Body of pancreas (tissue), 4 donors: ENCODE measurements around the gene ATRX. TPM values are rescaled to one million over a fixed set of nuclear protein-coding genes. Genes with fewer than 3 reads are reported as not detected.
A peak's percentile ranks its signal among the peaks of the same experiment; 100 is the strongest.
"Not testable (repeated sequence)": the region's sequence is repeated elsewhere in the genome, so short reads cannot be mapped to it uniquely, and the experiment has no call there.

Source experiments
- ATAC-seq: fragments of 150-250 bp; one replicate; pipeline ENCODE4 v1.9.1; 2016
- DNase-seq, 4 donors: peaks; one replicate each; pipeline ENCODE4 v3.0.0-alpha.2; 2019
- H3K27ac ChIP-seq, 4 donors: fragments of 200-600 bp; sonication (generic); 1 replicate in 3 of 4; 2 replicates in 1 of 4; pipeline versions ENCODE4 v1.5.1 to v1.6.1; 2016 to 2019; ENCODE audit warnings: mild to moderate bottlenecking in 1 of 4, mixed read lengths in 1 of 4, moderate library complexity in 1 of 4
- H3K27me3 ChIP-seq, 2 donors: fragments of 200-600 bp; sonication (generic); one replicate each; pipeline ENCODE4 v1.6.0; 2016; ENCODE audit warnings: mild to moderate bottlenecking in 1 of 2
- H3K36me3 ChIP-seq, 2 donors: fragments of 200-600 bp; sonication (generic); replicated peaks in 1 of 2; 2 replicates each; pipeline ENCODE4 v1.5.1; 2016; ENCODE audit warnings: low read depth in 2 of 2; ENCODE audit not compliant: insufficient read depth in 1 of 2
- H3K4me1 ChIP-seq: fragments of 200-600 bp; sonication (generic); one replicate; pipeline ENCODE4 v1.6.0; 2016
- H3K4me3 ChIP-seq, 2 donors: fragments of 200-600 bp; sonication (generic); 1 replicate in 1 of 2; 2 replicates in 1 of 2; pipeline ENCODE4 v1.5.1; 2016 to 2019
- H3K9me3 ChIP-seq, 3 donors: fragments of 200-600 bp; sonication (generic); 1 replicate in 2 of 3; 2 replicates in 1 of 3; pipeline ENCODE4 v1.5.1; 2016
- CTCF ChIP-seq, 7 experiments: fragments of 450-650 bp in 4 of 7; fragments of 200-600 bp in 3 of 7; sonication (generic) in 3 of 7; IDR thresholded peaks; one replicate each; pipeline ENCODE4 v1.5.1; 2016 to 2019; ENCODE audit warnings: antibody characterized with exemption in 7 of 7
- POLR2A ChIP-seq, 3 donors: fragments of 450-650 bp; IDR thresholded peaks; one replicate each; pipeline ENCODE4 v1.6.1; 2016; ENCODE audit warnings: antibody characterized with exemption in 3 of 3, mild to moderate bottlenecking in 2 of 3
- WGBS, 2 donors: methylation state at CpG; one replicate each; pipeline ENCODE4 v1.1.5; 2017; 5-methylcytosine and 5-hydroxymethylcytosine counted together
- intact Hi-C: fragments of 100-400 bp; cut with DNase I; formaldehyde crosslinking; loops from one replicate; pipeline ENCODE4 v1.15.1; 2023
- total RNA-seq, 2 donors: library from RNA; depleted of rRNA; stranded (reverse); fragments of >200 nt; gene quantifications; one replicate each; pipeline ENCODE4 v1.1.0, GENCODE V29; 2016

Gene ATRX
- total RNA-seq, 2 donors from 2014 or later: 73.4 to 74.5 TPM

DNA sequence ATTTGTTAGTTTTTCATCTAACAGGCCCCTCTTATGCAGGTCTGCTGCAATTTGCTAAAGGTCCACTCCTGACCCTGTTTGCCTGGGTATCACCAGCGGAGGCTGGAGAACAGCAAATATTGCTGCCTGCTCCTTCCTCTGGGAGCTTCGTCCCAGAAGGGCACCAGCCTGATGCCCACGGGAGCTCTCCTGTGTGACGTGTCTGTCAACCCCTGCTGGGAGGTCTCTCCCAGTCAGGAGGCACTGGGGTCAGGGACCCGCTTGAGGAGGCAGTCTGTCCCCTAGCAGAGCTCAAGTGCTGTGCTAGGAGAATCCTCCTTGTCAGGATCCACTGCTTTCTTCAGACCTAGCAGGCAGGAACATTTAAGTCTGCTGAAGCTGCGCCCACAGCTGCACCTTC lies 30.5 kb downstream of the ATRX start:
- WGBS, 2 donors: 93 to 100% methylated on average over 1 to 6 of the region's 6 CpGs
- ATAC-seq (no peak), DNase-seq (no peak)
- TF ChIP-seq POLR2A (IDR thresholded peaks at IDR 0.05) (no peak), CTCF (IDR thresholded peaks at IDR 0.05) (no peak)
- Histone ChIP-seq H3K4me1 (peaks cover 14% of the 10 kb centered on the region), H3K4me3 (no peak overlapping the region), H3K27me3 (no peaks in the 10 kb centered on the region), H3K36me3 (no peaks in the 10 kb centered on the region), H3K27ac (no peak overlapping the region), H3K9me3 (no peaks in the 10 kb centered on the region)
- intact Hi-C loops: no loop called here

DNA sequence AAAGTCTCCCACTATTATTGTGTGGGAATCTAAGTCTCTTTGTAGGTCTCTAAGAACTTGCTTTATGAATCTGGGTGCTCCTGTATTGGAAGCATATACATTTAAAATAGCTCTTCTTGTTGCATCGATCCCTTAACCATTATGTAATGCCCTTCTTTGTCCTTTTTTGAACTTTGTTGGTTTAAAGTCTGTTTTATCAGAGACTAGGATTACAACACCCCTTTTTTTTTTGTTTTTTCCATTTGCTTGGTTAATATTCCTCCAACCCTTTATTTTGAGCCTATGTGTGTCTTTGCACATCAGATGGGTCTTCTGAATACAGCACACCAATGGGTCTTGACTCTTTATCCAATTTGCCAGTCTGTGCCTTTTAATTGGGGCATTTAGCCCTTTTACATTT lies 32.1 kb downstream of the ATRX start:
- intact Hi-C loops, DNase-seq, ATAC-seq, H3K4me3 ChIP-seq, H3K27ac ChIP-seq, H3K27me3 ChIP-seq, H3K9me3 ChIP-seq, H3K36me3 ChIP-seq: not testable (repeated sequence)
- H3K4me1 ChIP-seq: peaks cover 14% of the 10 kb centered on the region
- 65 to 69% methylated on average over 1 of the region's 1 CpG for WGBS, 2 donors

DNA sequence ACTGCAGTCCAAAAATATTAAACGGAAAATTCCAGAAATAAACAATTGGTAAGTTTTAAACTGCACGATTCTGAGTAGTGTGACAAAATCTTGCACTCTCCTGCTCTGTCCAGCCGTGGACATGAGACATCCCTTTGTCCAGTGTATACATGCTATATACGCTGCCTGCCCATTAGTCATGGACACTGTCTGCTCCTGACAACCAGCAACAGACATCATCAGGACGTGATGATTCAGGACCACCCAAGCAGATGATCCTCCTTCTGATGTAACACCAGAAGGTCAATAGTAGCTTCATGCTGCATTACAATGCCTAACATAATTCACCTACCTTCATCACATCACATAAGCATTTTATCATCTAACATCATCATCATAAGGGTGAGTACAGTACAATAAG lies 36.3 kb downstream of the ATRX start:
- DNase-seq (no peak), ATAC-seq (no peak)
- no peak overlapping the region for H3K27ac ChIP-seq
- H3K36me3 ChIP-seq: no peaks in the 10 kb centered on the region
- WGBS, 2 donors: 86 to 88% methylated on average over 3 to 4 of the region's 5 CpGs
- peaks cover 2% of the 10 kb centered on the region for H3K4me1 ChIP-seq
- H3K4me3 ChIP-seq: no peak overlapping the region
- intact Hi-C loops: no loop called here
- TF ChIP-seq POLR2A (IDR thresholded peaks at IDR 0.05) (no peak), CTCF (IDR thresholded peaks at IDR 0.05) (no peak)
- H3K9me3 ChIP-seq: no peaks in the 10 kb centered on the region
- no peaks in the 10 kb centered on the region for H3K27me3 ChIP-seq

DNA sequence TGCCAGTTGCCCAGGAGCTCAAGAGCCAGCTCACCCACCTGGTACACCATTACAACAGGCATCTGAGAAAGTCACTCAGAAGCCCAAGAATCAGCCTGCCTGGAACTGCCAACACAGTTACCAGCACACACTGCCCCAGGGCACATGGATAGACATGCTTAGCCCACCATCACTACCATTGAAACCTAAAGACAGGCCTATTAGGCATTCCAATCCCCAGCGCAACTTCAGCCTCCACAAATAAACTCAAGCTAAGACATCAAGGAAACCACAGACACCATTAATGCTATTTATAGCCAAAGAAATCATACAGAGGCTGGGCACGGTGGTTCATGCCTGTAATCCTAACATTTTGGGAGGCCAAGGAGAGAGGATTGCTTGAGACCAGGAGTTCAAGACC lies 42.3 kb downstream of the ATRX start:
- 80 to 94% methylated on average over 1 to 2 of the region's 2 CpGs for WGBS, 2 donors
- H3K4me3 ChIP-seq: no peak overlapping the region
- peaks cover 15% of the 10 kb centered on the region for H3K4me1 ChIP-seq
- ATAC-seq (no peak), DNase-seq (no peak)
- intact Hi-C loops: no loop called here
- no peaks in the 10 kb centered on the region for H3K36me3 ChIP-seq
- no peak for TF ChIP-seq CTCF (IDR thresholded peaks at IDR 0.05)
- TF ChIP-seq POLR2A (IDR thresholded peaks at IDR 0.05): no peak
- H3K9me3 ChIP-seq: no peaks in the 10 kb centered on the region
- H3K27me3 ChIP-seq: no peaks in the 10 kb centered on the region
- no peak overlapping the region for H3K27ac ChIP-seq

DNA sequence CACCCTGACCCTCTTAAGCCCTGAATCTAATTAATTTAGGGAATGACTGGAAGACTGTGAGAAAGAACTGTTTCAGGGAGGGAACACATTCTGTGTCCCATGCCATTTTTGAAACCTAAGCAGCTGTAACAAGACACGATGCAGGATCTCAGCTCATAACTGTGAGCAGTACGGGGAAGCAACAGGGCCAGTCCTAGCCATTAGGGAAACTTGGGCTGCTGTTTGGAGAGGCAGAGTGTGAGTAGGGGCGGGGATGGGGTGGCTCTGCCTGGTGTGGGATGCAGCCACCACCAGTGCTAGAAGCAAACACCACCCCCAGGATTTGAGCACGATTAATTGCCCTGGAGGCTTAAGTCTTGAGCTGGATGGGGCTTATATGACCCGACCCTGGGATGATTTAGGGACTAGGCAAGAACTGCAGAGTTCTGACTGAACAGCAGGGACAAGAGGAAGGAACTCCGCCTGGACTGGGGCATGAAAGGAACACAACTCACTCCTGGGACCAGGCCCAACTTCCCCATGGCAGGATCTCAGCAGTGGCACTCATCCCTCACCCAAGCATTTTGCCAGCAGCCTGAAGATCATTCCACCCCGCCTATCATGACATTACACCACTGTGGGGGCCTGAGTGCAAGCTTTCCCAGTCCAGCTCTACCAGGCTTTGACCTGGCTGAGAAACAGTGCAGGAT lies 43.1 kb downstream of the ATRX start:
- Histone ChIP-seq H3K4me1 (peaks cover 15% of the 10 kb centered on the region), H3K9me3 (no peaks in the 10 kb centered on the region), H3K27ac (no peak overlapping the region), H3K27me3 (no peaks in the 10 kb centered on the region), H3K36me3 (no peaks in the 10 kb centered on the region), H3K4me3 (no peak overlapping the region)
- ATAC-seq (no peak), DNase-seq (peak in 1 of 4 donors; percentile 14)
- intact Hi-C loops: no loop called here
- 74% methylated on average over 6 of the region's 7 CpGs; no CpG with 5 or more reads in 1 of the 2 donors for WGBS, 2 donors
- no peak for TF ChIP-seq CTCF (IDR thresholded peaks at IDR 0.05)
- no peak for TF ChIP-seq POLR2A (IDR thresholded peaks at IDR 0.05)
